HepG2 (cell line): Measurements from ENCODE around the gene HS3ST5. TPM values are rescaled to one million over a fixed set of nuclear protein-coding genes. Genes with fewer than 3 reads are reported as not detected.

Source experiments
- ATAC-seq: fragments of 200-7000 bp; cut with Tn5 transposase; 3 replicates; pipeline ENCODE4 v1.9.1; 2020; ENCODE audit warnings: mild to moderate bottlenecking, moderate library complexity
- BruUV-seq: library from RNA; stranded (reverse); fragments of 400-500 nt; replicated peaks from 2 replicates; lab custom pipeline; 2021; lab: Mats Ljungman, UMichigan
- CTCF ChIA-PET: fragments of 300-600 bp; formaldehyde crosslinking; extraction: SDS; loops from one replicate; lab custom pipeline; 2021; ENCODE audit warnings: low total read pairs, inconsistent platforms, low intra/inter-chr PET ratio; lab: Yijun Ruan, JAX
- POLR2A ChIA-PET: fragments of 350-600 bp; sonication (Branson Sonifier 250); formaldehyde crosslinking; loops from one replicate; lab custom pipeline; 2020; ENCODE audit warnings: antibody characterized with exemption, inconsistent platforms; lab: Yijun Ruan, JAX
- DNase-seq: peaks from one replicate; pipeline ENCODE4 v3.0.0-alpha.2; 2015; ENCODE audit warnings: low spot score
- FAIRE-seq: peaks from 3 replicates; lab custom pipeline; 2011; peaks lifted over from hg19 to GRCh38; lab: Jason Lieb, UNC
- H2AFZ ChIP-seq: one replicate; pipeline ENCODE4 v1.6.1; 2011; ENCODE audit warnings: low read length, inconsistent platforms
- H3K27ac ChIP-seq: fragments of 300-600 bp; 3 replicates; pipeline ENCODE4 v1.8.0; 2011; ENCODE audit warnings: mixed run types, mild to moderate bottlenecking, mixed read lengths, low read length, inconsistent platforms; ENCODE audit not compliant: insufficient read depth; ENCODE audit errors: extremely low read length
- H3K27me3 ChIP-seq, 2 experiments: fragments of 200-600 bp in 1 of 2; 2 replicates in 1 of 2; 3 replicates in 1 of 2; pipeline versions ENCODE4 v1.6.0 to v1.8.0; 2011; ENCODE audit warnings: low read length in 2 of 2, mild to moderate bottlenecking in 2 of 2, moderate library complexity in 2 of 2, inconsistent platforms in 1 of 2; ENCODE audit not compliant: insufficient read depth in 2 of 2, control insufficient read depth in 1 of 2
- H3K36me3 ChIP-seq, 2 experiments: fragments of 200-600 bp in 1 of 2; replicated peaks in 1 of 2; 2 replicates in 1 of 2; 3 replicates in 1 of 2; pipeline versions ENCODE4 v1.5.1 to v1.8.0; 2011; ENCODE audit warnings: low read length in 2 of 2, inconsistent platforms in 1 of 2; ENCODE audit not compliant: insufficient read depth in 2 of 2, control insufficient read depth in 1 of 2
- H3K4me1 ChIP-seq: 2 replicates; pipeline ENCODE4 v1.5.1; 2012; ENCODE audit warnings: low read length, inconsistent platforms; ENCODE audit not compliant: insufficient read depth
- H3K4me2 ChIP-seq: 2 replicates; pipeline ENCODE4 v1.6.0; 2011; ENCODE audit warnings: low read depth, low read length, inconsistent platforms
- H3K4me3 ChIP-seq, 3 experiments: fragments of 200-600 bp in 1 of 3; sonication (generic), shearing (Covaris generic) in 1 of 3; replicated peaks in 1 of 3; 2 replicates each; pipeline ENCODE4 v1.5.1; 2011 to 2016; ENCODE audit warnings: low read length in 3 of 3, inconsistent platforms in 2 of 3, low read depth in 2 of 3, mild to moderate bottlenecking in 2 of 3, control low read depth in 1 of 3, mixed read lengths in 1 of 3; ENCODE audit not compliant: insufficient read depth in 1 of 3
- H3K79me2 ChIP-seq: one replicate; pipeline ENCODE4 v1.6.1; 2011; ENCODE audit warnings: low read length, inconsistent platforms; ENCODE audit not compliant: insufficient read depth
- H3K9ac ChIP-seq: 2 replicates; pipeline ENCODE4 v1.6.0; 2011; ENCODE audit warnings: mild to moderate bottlenecking, low read depth, low read length, inconsistent platforms; ENCODE audit not compliant: insufficient read depth
- H3K9me3 ChIP-seq: 2 replicates; pipeline ENCODE4 v1.5.1; 2012; ENCODE audit warnings: mild to moderate bottlenecking, low read length
- H4K20me1 ChIP-seq: 2 replicates; pipeline ENCODE4 v1.6.0; 2011; ENCODE audit warnings: inconsistent platforms, mild to moderate bottlenecking, low read length, moderate library complexity; ENCODE audit not compliant: insufficient read depth
- FOSL2 ChIP-seq: sonication (generic); formaldehyde crosslinking; IDR thresholded peaks from 2 replicates; pipeline ENCODE4 v1.4.0; 2020; ENCODE audit warnings: missing genetic modification reagents
- MNT ChIP-seq: fragments of 450-650 bp; IDR thresholded peaks from 2 replicates; pipeline ENCODE4 v1.6.1; 2016
- SP2 ChIP-seq: sonication (generic); formaldehyde crosslinking; IDR thresholded peaks from 2 replicates; pipeline ENCODE4 v1.5.1; 2020; ENCODE audit warnings: mild to moderate bottlenecking, missing genetic modification reagents
- ZNF281 ChIP-seq: sonication (generic); formaldehyde crosslinking; IDR thresholded peaks from 2 replicates; pipeline ENCODE4 v1.4.0; 2020; ENCODE audit warnings: missing genetic modification reagents, borderline replicate concordance
- WGBS: methylation state at CpG from one replicate; pipeline ENCODE4 v1.1.6; 2017; ENCODE audit warnings: low lambda C conversion rate; 5-methylcytosine and 5-hydroxymethylcytosine counted together
- in situ Hi-C: cut with HindIII; loops from 2 replicates; pipeline ENCODE4 v1.10.0; 2017; ENCODE audit warnings: low pct_unique_long_range_greater_than_20kb; ENCODE audit not compliant: extremely low pct_ligation_motif_present
- intact Hi-C: fragments of 100-400 bp; cut with micrococcal nuclease; formaldehyde crosslinking; loops from one replicate; pipeline ENCODE4 v1.10.0; 2022; ENCODE audit not compliant: unreplicated experiment
- polyA plus RNA-seq, 8 experiments: library from polyadenylated mRNA; depleted of rRNA in 3 of 8; stranded (reverse) in 7 of 8; unstranded in 1 of 8; fragments of >200 nt; fragmentation: Illumina TruSeq in 4 of 8; extraction: Trizol in 4 of 8; gene quantifications; 2 replicates each; pipeline versions ENCODE4 v1.2.1 to v1.2.3, GENCODE V29; 2011 to 2016; ENCODE audit warnings: low read depth in 4 of 8, missing spikeins in 1 of 8, mixed read lengths in 1 of 8; ENCODE audit not compliant: insufficient read depth in 1 of 8
- total RNA-seq, 5 experiments: library from RNA; depleted of rRNA; stranded (reverse); fragments of >200 nt; fragmentation: Illumina TruSeq; extraction: Trizol; gene quantifications; 2 replicates each; pipeline ENCODE4 v1.2.3, GENCODE V29; 2016; ENCODE audit warnings: low read depth in 1 of 5

Gene HS3ST5
- total and polyA plus RNA-seq, 2 of the 13 experiments (the other 11 are each of a cell fraction or from before 2014, with no cell fraction given) = 1.1 to 1.6 TPM

- WGBS = 85% methylated on average over 5 of the region's 5 CpGs
- in situ Hi-C loops (no loop called here), intact Hi-C loops (no loop called here)
- no peak for DNase-seq
- POLR2A ChIA-PET = interaction anchor here (1.3 kb wide), 1 partner anchor 9 kb away, joined by 4 read pairs; no protein-coding TSS in a partner anchor
- Histone ChIP-seq H3K4me3 (no peak overlapping the region), H3K36me3 (no peaks in the 10 kb centered on the region; a peak in 1 of 5 replicates), H3K79me2 (no peaks in the 10 kb centered on the region), H3K4me2 (no peak overlapping the region), H3K27me3 (no peaks in the 10 kb centered on the region), H4K20me1 (no peaks in the 10 kb centered on the region), H3K27ac (no peak overlapping the region), H3K4me1 (peaks cover 24% of the 10 kb centered on the region), H3K9ac (no peak overlapping the region), H2AFZ (no peak overlapping the region), H3K9me3 (no peaks in the 10 kb centered on the region)
- ATAC-seq = no peak
- TF ChIP-seq SP2 (CRISPR knock-in tag) (no peak), FOSL2 (0 out of 2 replicates have a peak, but pooled peaks have one; percentile 5), ZNF281 (CRISPR knock-in tag) (no peak), MNT (peak; percentile 72)
- FAIRE-seq = no peak
- CTCF ChIA-PET = no interaction called here
- no TSS peak for BruUV-seq
These were observed 207.4 kb downstream of the HS3ST5 start for GRCh38 chr6:114135363-114135971.
